ENCODE data around the gene CPB2. TPM values are rescaled to one million over a fixed set of nuclear protein-coding genes. Genes with fewer than 3 reads are reported as not detected.
A peak's percentile ranks its signal among the peaks of the same experiment; 100 is the strongest.

Gene CPB2, protein sequence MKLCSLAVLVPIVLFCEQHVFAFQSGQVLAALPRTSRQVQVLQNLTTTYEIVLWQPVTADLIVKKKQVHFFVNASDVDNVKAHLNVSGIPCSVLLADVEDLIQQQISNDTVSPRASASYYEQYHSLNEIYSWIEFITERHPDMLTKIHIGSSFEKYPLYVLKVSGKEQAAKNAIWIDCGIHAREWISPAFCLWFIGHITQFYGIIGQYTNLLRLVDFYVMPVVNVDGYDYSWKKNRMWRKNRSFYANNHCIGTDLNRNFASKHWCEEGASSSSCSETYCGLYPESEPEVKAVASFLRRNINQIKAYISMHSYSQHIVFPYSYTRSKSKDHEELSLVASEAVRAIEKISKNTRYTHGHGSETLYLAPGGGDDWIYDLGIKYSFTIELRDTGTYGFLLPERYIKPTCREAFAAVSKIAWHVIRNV
- not detected for total RNA-seq
- long read RNA-seq = 0 reads

DNA sequence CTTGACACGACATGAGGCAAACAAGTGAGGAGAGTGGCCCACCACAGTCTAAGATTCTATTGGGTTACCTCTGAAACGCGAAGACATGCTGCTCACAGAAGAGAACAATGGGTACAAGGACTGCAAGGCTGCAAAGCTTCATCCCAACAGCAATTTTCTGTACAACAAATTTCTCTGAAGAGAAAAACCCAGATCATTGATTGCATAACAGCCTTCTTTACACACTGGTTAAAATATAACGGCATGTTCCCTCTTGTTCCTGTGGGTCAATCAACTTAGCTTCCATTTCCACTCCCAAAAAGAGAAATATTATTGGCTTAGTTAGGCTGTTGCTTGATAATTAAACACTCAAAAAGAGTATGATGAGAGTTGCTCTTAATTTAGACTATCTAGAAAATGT is at the start of gene CPB2:
CPB2 (minus strand) TSS at position 166 of the 400 bp plus-strand sequence; CDS start at position 142, 24 bp downstream.
- DNase-seq = no peak
- ATAC-seq = no peak
- intact Hi-C loops (cut with DNase I, micrococcal nuclease) = no loop called here

DNA sequence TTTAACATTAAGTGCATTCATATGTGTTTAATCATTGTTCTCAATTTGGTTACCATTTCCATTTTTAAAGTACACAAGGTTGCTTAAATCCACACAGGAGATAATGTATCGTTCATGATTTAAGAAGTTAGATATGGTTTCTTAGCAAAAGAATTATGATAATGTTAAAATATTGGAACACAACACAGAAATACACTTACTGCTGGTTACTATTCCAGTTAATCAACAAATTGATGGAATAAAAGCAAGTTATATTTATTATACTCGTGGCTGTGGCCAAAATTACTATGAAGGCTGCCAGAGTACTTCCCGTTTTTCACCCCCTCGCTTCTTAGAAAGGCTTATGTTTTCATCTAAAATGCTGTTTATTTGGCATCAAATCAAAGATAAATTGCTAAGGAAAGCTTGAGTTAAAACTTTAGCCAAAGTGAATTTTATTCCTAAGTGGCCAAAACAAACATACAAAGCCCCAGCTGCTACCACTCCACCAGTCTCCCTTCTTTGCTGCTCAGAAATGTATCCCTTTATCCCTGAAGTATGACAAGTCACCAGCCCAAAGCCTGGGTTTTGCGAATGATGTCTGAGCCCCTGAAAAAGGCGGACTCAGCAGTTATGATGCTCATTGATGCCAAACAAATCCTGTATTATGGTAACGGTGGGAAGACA is 49.4 kb upstream of the CPB2 start:
- ATAC-seq (no peak), DNase-seq (no peak)
- intact Hi-C loops (cut with DNase I, micrococcal nuclease) = no loop called here

DNA sequence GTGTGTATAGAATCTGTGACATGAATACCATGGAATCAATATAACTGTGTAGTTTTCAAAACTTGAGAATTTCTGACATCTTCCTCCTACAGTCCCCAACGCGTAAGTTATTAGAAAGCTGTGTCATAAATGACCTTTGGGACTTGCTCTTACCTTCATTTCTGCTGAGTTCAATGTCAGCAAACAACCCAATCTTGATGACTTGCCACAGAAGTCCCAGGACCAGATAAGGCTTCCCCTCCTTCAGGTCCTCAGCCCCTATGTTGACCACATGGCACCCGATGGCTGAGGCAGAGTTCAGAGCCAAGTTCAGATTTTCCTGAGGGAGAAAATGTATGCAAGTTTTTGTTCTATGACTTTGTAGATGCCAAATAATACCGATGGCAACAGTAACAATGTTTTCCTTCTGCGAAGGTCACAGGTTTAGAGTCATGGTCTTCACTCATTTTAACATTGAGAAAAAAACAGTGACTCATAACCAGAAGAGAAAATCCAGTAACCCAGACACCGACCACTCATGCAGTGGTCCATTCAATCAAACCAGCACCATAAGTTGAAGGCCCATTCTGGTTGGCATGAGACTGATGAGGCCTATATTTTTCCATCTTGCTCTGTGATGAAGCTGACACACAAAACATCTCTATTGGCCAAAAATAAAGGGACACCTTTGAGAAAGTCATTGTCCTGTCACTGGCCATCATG is 47.9 kb upstream of the CPB2 start:
- DNase-seq (no peak), ATAC-seq (no peak)
- intact Hi-C loops (cut with DNase I, micrococcal nuclease) = no loop called here

DNA sequence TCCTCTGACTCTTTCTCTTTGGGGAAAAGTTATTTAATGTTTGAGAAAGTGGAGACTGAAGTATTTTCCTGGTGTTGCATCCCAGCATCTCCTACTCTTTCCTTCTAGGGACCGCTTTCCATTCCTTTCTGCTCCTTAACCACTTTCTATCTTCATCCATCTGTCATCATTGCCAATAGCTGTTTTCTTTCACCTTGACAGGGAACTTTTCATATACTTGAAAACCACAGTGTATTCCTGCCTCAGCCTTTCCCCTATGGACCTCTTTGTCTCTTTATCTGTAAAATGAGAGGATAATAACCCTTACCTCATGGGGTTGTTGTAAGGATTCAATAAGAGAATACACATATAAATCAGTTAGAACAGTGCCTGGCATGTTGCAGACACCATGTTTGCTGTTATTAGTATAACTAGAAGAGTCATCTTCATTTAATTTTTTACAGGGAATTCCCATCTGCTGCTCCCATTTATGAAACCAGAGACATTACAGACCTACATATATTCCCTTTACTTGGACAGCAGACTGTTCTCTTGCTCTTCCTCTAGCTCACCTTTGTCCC is 45.4 kb upstream of the CPB2 start:
- no peak for DNase-seq
- ATAC-seq = no peak
- intact Hi-C loops (cut with DNase I, micrococcal nuclease) = no loop called here

DNA sequence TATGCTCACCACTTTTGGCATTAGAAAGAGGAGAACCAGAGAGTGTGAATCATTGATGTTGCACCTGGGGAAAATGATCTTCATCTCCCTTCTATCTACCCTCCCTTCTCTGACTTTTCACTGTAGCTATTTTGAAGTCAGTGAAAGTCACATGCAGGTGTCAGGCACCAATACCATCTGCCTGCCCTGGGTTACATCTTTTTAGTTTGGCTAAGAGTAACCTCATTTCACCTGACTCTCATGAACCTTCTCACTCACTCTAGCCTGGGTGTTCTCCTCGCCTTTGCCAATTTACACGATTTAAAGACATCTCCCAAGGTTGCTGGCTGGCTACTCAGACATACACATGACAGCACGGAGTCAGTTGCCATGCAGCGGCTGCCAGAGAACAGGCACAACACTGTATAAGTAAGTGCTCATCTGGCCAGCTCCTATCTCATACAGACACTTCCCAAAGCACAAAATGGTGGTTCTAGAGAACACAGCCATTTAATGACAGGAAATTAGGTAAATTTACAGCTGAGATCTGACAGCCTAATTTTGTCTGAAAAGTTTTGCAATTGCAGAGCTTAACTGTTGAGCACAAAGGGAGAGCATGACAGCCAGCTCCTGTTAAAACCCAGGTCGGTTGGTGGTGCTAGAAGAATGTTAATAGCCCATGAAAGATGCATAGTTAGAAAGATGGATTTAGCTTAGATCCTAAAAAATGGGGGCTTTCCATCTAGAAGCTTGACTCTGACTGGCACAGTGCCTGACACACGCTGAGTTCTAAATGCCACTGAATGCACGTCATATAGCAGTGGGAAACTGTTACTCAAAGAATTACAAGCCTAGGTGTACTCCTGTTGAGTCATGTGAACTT is 44.7 kb upstream of the CPB2 start:
- intact Hi-C loops (cut with DNase I, micrococcal nuclease) = no loop called here
- ATAC-seq (no peak), DNase-seq (no peak)

DNA sequence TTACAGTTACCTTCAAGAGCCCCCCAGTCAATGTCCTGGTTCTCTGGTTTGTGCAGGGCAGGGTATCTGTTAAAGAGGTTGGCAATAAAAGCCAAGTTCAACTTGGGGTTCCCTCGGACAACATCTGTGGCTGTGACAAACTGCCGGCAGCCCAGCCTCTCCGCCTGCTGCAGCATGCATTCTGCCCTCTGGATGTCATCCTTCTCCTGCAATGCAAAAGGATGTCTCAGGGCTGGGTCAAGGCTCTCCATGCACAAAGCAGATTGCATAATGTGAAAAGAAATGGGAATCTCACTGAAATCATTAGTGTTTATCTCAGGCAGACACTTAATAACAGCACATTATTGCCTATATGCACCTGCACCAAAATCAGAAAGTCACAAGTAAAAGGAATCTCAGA is 42.1 kb upstream of the CPB2 start:
- intact Hi-C loops (cut with DNase I, micrococcal nuclease) = no loop called here
- ATAC-seq (no peak), DNase-seq (no peak)

DNA sequence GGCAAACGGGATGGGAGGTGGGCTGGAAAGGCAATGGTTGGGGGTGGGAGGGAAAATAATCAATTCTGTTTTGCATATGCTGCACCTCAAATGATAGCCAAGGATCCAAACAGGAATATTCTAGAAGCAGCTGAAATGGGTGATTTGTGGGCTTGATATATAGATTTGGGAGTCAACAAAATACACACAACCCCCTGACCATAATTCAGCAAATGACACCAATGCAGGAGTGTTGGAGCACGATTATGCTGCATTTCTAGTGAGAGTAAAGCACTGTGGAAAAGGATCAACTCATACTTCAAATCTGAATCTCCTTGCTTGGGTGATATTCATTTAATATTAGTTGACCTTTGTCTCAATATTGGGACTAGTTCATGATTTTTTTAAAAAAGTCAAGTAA is 41.1 kb upstream of the CPB2 start:
- ATAC-seq (no peak), DNase-seq (no peak)
- intact Hi-C loops (cut with DNase I, micrococcal nuclease) = no loop called here

DNA sequence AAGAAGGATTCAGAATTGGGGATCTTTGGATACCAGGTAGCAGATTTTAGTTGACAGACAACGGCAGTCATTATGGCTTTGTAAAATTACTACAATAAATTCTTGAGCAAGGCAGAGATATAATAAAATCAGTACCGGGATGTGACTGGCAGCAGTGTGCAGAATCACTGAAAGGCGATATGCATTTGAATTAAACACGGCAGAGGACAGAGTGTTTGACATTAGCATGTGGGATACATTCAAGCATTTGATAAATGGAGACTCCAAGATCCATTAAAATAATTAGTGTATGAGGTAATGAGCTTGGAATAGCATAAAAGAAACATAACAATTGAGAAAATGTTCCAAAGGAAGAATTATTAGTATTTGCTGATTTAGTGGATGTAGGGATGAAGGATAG is 40.3 kb upstream of the CPB2 start:
- no peak for DNase-seq

DNA sequence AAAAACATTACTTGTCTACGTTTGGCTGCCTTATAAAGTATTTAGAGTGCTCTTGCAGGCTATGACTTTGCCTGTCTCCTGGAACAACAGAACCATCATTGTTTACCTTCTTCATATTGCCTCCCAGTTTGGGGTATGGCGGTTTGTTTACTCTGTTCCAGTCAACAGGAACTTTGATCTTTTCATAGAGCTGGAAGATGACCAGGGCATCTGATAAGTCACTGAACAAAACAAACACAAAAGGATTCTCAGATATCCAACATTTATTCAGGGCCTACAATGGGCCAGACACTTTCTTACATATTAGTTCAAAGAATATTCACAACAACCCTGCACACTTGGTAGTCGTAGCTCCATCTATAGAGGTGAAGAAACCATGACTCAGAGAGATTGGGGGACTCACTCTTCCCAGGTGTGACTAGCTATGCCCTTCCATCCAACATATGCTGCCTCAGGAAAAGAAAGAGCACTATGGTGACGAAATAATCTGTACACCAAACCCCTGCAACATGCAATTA is 38.4 kb upstream of the CPB2 start:
- intact Hi-C loops (cut with DNase I, micrococcal nuclease) = no loop called here
- ATAC-seq = peak; percentile 70
- no peak for DNase-seq

More for the DNA sequence above, 40.3 kb upstream of the CPB2 start:
- intact Hi-C loops (cut with DNase I, micrococcal nuclease) = no loop called here
- no peak for ATAC-seq

DNA sequence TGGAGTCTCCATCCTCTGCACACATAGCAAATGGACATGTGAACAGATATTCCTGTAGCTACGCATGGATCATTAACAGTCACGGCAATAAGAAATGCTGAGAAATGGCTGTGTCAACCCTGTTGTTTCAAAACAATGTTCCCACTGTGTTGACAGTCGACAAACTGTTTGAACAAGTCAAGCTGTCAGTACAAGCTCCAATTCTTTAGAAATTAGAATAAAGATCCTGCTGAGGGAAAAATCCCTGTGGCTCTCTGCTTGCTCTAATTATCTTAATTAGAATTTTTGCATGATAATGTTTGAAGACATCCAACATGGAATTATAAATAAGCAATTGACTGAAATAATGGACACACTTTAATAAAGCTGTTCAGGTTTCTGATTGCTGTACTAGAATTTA is 37.9 kb upstream of the CPB2 start:
- intact Hi-C loops (cut with DNase I, micrococcal nuclease) = no loop called here
- ATAC-seq (no peak), DNase-seq (no peak)

DNA sequence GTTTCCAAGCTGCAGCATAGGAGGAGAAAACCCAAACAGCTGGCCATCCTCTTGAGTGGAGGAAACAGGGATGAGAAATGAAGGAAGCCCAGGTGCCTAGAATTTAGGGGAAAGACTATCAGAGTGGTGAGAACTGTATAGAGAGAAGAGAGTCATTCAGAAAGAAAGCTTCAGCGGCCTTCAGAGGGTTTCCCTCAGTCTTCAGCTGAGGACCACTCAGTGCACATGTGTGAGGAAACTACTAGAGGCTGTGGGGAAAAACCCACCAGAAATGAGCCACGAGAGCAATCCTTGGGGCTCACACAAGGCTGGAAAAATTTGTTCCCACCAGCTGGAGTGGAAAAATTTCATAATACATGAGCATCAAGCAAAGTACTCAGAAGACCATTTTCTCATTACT is 35.2 kb upstream of the CPB2 start:
- ATAC-seq (no peak), DNase-seq (no peak)

DNA sequence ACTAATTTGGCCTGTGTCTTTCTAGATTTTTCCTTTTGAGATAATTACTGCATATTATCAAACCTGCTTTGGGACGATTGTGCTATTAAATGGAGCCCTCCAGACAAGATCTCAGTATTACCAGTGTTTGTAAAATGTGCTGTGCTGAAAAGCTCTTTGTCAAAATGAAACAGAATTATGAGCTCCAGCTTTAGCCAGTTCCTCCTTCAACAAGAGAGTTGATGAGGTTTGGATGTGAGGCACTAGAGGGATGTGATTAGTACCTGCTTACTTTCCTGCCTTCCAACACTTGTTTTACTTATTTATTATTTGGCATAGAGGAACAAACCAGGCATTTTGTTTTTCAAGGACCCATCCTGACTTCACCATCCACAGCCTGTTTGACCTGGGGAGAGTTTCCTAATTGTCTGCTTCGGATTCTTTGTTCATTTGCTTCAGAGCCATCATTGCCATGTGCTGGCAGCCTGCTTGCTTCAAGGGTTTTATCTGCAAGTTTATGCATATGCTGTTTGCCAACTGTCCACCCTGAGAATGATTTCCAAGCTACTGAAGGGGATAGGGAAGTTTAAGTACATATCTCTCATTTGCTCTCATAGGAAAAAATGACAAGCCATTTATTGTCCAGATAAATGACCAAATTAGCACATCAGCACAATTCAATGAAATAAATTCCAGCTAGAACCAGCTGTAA is 32.9 kb upstream of the CPB2 start:
- ATAC-seq = no peak
- DNase-seq = no peak
- intact Hi-C loops (cut with DNase I, micrococcal nuclease) = no loop called here

More for the DNA sequence above, 35.2 kb upstream of the CPB2 start:
- intact Hi-C loops (cut with DNase I, micrococcal nuclease) = no loop called here

DNA sequence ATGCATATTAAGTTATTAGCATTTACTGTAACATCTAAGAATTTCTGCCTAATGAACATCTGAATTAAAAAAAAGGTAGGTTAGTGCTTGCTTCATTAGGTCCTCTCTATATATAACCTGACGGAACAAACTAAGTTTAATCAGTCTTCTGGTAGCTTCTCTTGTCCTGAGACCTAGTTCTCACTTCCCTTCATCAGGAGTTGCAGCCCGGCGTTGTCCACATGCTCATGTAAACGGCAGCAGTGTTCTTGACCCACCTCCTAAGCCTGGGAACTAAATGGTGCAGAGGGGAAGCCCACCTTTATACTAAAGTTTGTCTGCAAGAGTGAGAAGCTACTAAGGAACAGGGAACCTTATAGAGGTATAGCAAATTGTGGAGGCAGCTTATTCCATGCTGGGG is 31.9 kb upstream of the CPB2 start:
- ATAC-seq (no peak), DNase-seq (no peak)
- intact Hi-C loops (cut with DNase I, micrococcal nuclease) = no loop called here

DNA sequence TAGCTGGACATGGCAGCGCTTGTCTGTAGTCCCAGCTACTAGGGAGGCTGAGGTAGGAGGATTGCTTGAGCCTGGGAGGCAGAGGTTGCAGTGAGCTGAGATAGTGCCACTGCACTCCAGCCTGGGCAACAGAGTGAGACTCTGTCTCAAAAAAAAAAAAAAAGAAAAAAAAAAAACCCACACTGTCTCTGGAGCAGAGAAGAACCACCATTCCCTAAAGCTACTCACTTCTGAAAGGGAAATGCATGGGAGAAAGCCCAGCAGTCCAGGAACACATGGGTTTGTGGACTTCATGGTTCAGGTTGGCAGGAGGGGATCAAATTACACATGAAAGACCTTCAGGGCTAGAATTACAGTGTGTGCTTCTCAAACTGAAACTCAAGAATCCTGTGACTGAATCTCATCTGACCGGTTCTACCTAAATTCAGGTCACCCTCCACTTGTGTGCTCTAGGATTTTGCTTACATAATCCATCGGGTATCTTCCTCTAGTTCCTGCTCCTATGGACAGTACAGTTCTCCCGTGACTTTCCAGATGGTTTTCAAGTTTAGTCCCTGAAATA is 30.2 kb upstream of the CPB2 start:
- ATAC-seq = no peak
- no peak for DNase-seq
- intact Hi-C loops (cut with DNase I, micrococcal nuclease) = no loop called here

DNA sequence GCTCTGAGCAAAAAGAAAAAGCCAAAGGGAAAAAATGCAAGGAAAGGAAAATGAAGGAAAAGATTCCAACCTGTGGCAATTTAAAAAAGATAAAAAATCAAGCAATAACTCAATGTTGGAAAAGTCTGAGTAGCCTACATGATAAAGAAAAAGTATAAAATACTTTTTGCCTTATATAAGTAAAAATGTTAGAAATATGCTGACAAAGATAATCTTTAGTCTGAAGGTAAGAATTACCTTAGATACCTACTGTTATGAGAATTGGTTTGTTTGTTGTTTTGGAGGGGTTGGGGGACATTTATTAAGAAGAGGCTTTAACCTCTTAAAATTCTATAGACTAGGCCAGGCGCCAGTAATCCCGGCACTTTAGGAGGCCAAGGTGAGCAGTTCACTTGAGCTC is 29.7 kb upstream of the CPB2 start:
- intact Hi-C loops (cut with DNase I, micrococcal nuclease) = no loop called here
- DNase-seq = no peak
- no peak for ATAC-seq

DNA sequence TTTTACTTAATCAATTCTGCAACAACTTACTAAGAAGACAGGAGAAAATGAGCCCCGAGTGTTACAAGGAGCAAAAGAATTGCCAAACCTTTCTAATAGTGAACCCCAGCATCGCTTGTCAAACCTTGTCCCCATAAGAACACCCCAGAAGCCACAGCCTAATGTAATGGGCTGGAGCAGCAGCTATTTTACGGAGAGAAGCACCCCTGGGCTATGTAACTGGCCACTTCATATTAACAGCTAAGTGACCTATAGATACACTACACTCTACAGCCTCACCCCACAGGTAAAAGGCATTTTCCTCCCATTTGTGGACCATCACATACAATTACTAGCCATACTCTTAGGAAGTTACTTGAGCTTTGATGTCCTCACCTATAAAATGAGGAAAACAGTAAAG is 27.3 kb upstream of the CPB2 start:
- intact Hi-C loops (cut with DNase I, micrococcal nuclease) = no loop called here
- DNase-seq (no peak), ATAC-seq (no peak)

DNA sequence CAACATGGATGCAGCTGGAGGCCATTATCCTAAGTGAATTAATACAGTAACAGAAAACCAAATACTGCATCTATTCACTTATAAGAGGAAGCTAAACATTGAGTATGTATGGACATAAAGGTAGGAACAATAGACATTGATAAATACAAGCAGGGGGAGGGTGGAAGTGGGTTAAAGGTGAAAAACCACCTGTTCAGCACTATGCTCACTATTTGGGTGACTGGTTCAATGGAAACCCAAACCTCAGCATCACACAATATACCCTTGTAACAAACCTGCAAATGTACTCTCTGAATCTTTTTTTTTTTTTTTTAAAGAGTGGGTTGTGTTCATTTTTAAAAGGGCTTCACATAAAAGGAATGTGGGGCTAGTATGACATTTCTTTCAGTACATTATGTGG is 26.9 kb upstream of the CPB2 start:
- no peak for DNase-seq
- no peak for ATAC-seq
- intact Hi-C loops (cut with DNase I, micrococcal nuclease) = no loop called here

Data from left colon (tissue), 2 donors.